Measurements from ENCODE around the gene HLA-DOA.

Gene HLA-DOA

DNA sequence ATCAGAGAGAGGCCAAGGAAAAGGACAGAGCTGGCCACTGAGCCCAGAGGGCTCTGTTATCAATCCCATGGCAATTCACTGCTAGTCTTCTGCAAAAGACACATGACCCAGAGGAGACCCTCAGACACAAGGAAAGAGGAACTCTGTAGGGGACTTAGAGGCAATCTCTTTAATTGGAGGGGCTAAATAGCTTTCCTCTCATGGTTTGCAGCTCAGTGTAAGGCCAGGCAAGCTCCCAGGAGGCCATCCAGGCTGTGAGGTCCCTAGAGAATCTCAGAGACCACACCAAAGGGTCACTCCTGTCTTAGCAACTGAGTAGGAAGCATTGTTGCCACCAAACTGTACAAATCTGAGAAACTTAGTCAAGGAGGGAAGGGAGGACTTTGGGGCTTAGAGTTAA is 10.0 kb upstream of the HLA-DOA start:
- H3K36me3 ChIP-seq (ENCODE audit: control insufficient read depth in 2 of 2, insufficient read depth in 1 of 2, low read length in 2 of 2): no peaks in the 10 kb centered on the region
- H3K4me3 ChIP-seq (ENCODE audit: low read depth, low read length): no peak overlapping the region
- H3K4me1 ChIP-seq (ENCODE audit: control insufficient read depth, insufficient read depth, low read length): no peaks in the 10 kb centered on the region
- no peaks in the 10 kb centered on the region for H3K9me3 ChIP-seq (ENCODE audit: control insufficient read depth, insufficient read depth, low read depth, low read length)
- ChIA-PET POLR2A (interaction anchor here (1.4 kb wide), 1 partner anchor 55 kb away, joined by 3 read pairs; no protein-coding TSS in a partner anchor), CTCF (interaction anchor here (0.9 to 3.4 kb wide), 3 partner anchors 71 to 229 kb away, joined by 4 to 35 read pairs (median 6); no protein-coding TSS in a partner anchor)
- no peak overlapping the region for H3K27ac ChIP-seq (ENCODE audit: extremely low read depth, low read depth, low read length)
- TF ChIP-seq, protein P1, sequence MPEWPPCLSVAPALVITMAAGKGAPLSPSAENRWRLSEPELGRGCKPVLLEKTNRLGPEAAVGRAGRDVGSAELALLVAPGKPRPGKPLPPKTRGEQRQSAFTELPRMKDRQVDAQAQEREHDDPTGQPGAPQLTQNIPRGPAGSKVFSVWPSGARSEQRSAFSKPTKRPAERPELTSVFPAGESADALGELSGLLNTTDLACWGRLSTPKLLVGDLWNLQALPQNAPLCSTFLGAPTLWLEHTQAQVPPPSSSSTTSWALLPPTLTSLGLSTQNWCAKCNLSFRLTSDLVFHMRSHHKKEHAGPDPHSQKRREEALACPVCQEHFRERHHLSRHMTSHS (tag by site-specific recombination; IDR thresholded peaks at IDR 0.05): no peak
- TF ChIP-seq, protein P2, sequence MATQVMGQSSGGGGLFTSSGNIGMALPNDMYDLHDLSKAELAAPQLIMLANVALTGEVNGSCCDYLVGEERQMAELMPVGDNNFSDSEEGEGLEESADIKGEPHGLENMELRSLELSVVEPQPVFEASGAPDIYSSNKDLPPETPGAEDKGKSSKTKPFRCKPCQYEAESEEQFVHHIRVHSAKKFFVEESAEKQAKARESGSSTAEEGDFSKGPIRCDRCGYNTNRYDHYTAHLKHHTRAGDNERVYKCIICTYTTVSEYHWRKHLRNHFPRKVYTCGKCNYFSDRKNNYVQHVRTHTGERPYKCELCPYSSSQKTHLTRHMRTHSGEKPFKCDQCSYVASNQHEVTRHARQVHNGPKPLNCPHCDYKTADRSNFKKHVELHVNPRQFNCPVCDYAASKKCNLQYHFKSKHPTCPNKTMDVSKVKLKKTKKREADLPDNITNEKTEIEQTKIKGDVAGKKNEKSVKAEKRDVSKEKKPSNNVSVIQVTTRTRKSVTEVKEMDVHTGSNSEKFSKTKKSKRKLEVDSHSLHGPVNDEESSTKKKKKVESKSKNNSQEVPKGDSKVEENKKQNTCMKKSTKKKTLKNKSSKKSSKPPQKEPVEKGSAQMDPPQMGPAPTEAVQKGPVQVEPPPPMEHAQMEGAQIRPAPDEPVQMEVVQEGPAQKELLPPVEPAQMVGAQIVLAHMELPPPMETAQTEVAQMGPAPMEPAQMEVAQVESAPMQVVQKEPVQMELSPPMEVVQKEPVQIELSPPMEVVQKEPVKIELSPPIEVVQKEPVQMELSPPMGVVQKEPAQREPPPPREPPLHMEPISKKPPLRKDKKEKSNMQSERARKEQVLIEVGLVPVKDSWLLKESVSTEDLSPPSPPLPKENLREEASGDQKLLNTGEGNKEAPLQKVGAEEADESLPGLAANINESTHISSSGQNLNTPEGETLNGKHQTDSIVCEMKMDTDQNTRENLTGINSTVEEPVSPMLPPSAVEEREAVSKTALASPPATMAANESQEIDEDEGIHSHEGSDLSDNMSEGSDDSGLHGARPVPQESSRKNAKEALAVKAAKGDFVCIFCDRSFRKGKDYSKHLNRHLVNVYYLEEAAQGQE (tag by site-specific recombination; IDR thresholded peaks at IDR 0.05): no peak
- no peak for TF ChIP-seq IKZF3 (tag by site-specific recombination; IDR thresholded peaks at IDR 0.05)
- no peak for TF ChIP-seq ZNF426 (tag by site-specific recombination; IDR thresholded peaks at IDR 0.05)
- no peak for TF ChIP-seq SCRT2 (tag by site-specific recombination; IDR thresholded peaks at IDR 0.05)

DNA sequence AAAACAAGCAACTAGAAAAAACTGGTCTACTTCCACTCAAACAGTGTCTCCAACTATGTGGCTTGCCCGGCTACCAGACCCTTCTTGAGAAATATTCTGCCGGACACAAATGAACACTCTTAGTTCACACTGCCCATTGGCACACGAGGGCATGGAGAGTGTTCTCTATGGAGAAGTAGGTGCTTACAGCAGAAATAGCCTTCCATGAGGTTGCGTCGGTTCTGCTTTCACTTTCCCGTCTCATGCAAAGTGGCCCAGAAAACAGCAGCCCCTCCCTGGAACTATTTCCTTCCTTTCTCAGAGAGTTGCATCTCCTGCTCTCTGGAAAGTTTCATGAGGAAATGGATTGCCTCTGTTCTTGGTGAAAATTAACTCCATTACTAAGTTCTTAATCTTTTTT is 9.5 kb upstream of the HLA-DOA start:
- Histone ChIP-seq H3K27ac (ENCODE audit: extremely low read depth, low read depth, low read length) (no peak overlapping the region), H3K4me1 (ENCODE audit: control insufficient read depth, insufficient read depth, low read length) (no peaks in the 10 kb centered on the region), H3K36me3 (ENCODE audit: control insufficient read depth in 2 of 2, insufficient read depth in 1 of 2, low read length in 2 of 2) (no peaks in the 10 kb centered on the region), H3K9me3 (ENCODE audit: control insufficient read depth, insufficient read depth, low read depth, low read length) (no peaks in the 10 kb centered on the region), H3K4me3 (ENCODE audit: low read depth, low read length) (no peak overlapping the region)
- TF ChIP-seq, protein P3, sequence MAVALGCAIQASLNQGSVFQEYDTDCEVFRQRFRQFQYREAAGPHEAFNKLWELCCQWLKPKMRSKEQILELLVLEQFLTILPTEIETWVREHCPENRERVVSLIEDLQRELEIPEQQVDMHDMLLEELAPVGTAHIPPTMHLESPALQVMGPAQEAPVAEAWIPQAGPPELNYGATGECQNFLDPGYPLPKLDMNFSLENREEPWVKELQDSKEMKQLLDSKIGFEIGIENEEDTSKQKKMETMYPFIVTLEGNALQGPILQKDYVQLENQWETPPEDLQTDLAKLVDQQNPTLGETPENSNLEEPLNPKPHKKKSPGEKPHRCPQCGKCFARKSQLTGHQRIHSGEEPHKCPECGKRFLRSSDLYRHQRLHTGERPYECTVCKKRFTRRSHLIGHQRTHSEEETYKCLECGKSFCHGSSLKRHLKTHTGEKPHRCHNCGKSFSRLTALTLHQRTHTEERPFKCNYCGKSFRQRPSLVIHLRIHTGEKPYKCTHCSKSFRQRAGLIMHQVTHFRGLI (tag by site-specific recombination; IDR thresholded peaks at IDR 0.05): no peak
- no peak for TF ChIP-seq ZNF654 (tag by site-specific recombination; IDR thresholded peaks at IDR 0.05; ENCODE audit: low read depth)
- no peak for TF ChIP-seq ZBTB20 (tag by site-specific recombination; IDR thresholded peaks at IDR 0.05)
- TF ChIP-seq, protein P4, sequence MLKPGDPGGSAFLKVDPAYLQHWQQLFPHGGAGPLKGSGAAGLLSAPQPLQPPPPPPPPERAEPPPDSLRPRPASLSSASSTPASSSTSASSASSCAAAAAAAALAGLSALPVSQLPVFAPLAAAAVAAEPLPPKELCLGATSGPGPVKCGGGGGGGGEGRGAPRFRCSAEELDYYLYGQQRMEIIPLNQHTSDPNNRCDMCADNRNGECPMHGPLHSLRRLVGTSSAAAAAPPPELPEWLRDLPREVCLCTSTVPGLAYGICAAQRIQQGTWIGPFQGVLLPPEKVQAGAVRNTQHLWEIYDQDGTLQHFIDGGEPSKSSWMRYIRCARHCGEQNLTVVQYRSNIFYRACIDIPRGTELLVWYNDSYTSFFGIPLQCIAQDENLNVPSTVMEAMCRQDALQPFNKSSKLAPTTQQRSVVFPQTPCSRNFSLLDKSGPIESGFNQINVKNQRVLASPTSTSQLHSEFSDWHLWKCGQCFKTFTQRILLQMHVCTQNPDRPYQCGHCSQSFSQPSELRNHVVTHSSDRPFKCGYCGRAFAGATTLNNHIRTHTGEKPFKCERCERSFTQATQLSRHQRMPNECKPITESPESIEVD (tag by site-specific recombination; IDR thresholded peaks at IDR 0.05): no peak
- TF ChIP-seq, protein P5, sequence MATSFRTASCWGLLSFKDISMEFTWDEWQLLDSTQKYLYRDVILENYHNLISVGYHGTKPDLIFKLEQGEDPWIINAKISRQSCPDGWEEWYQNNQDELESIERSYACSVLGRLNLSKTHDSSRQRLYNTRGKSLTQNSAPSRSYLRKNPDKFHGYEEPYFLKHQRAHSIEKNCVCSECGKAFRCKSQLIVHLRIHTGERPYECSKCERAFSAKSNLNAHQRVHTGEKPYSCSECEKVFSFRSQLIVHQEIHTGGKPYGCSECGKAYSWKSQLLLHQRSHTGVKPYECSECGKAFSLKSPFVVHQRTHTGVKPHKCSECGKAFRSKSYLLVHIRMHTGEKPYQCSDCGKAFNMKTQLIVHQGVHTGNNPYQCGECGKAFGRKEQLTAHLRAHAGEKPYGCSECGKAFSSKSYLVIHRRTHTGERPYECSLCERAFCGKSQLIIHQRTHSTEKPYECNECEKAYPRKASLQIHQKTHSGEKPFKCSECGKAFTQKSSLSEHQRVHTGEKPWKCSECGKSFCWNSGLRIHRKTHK (tag by site-specific recombination; IDR thresholded peaks at IDR 0.05): no peak
- TF ChIP-seq ZNF2 (tag by site-specific recombination; IDR thresholded peaks at IDR 0.05): no peak
- TF ChIP-seq ZNF747 (tag by site-specific recombination; IDR thresholded peaks at IDR 0.05): no peak
- no peak for TF ChIP-seq ZNF785 (tag by site-specific recombination; IDR thresholded peaks at IDR 0.05)
- ChIA-PET CTCF (interaction anchor here (0.9 to 3.4 kb wide), 5 partner anchors 30 to 230 kb away, joined by 3 to 35 read pairs (median 4); no protein-coding TSS in a partner anchor), POLR2A (interaction anchor here (1.4 kb wide), 1 partner anchor 55 kb away, joined by 3 read pairs; no protein-coding TSS in a partner anchor)
